Ishikawa (cell line): ENCODE measurements around the gene PACS1.

Experiments used
- CEBPB ChIP-seq: IDR thresholded peaks from 2 replicates; pipeline ENCODE4 v1.6.1; 2012
- CREB1 ChIP-seq: IDR thresholded peaks from 2 replicates; pipeline ENCODE4 v1.6.1; 2012; ENCODE audit warnings: low read depth
- EGR1 ChIP-seq: IDR thresholded peaks from 2 replicates; pipeline ENCODE4 v1.6.1; 2012
- EP300 ChIP-seq: IDR thresholded peaks from 2 replicates; pipeline ENCODE4 v1.6.1; 2012; ENCODE audit warnings: borderline replicate concordance
- FOXM1 ChIP-seq: IDR thresholded peaks from 2 replicates; pipeline ENCODE4 v1.6.1; 2012; ENCODE audit warnings: low read depth, borderline replicate concordance
- MAX ChIP-seq: IDR thresholded peaks from 2 replicates; pipeline ENCODE4 v1.6.1; 2012
- NFIC ChIP-seq: IDR thresholded peaks from 2 replicates; pipeline ENCODE4 v1.6.1; 2012
- RAD21 ChIP-seq: IDR thresholded peaks from 2 replicates; pipeline ENCODE4 v1.6.1; 2012; ENCODE audit warnings: low read depth
- REST ChIP-seq: IDR thresholded peaks from 2 replicates; pipeline ENCODE4 v1.6.1; 2012; ENCODE audit warnings: low read depth, mild to moderate bottlenecking
- TAF1 ChIP-seq: IDR thresholded peaks from 2 replicates; pipeline ENCODE4 v1.6.1; 2012; ENCODE audit warnings: low read depth, mild to moderate bottlenecking
- TCF12 ChIP-seq: IDR thresholded peaks from 2 replicates; pipeline ENCODE4 v1.6.1; 2012; ENCODE audit warnings: low read depth
- TEAD4 ChIP-seq: IDR thresholded peaks from 2 replicates; pipeline ENCODE4 v1.6.1; 2012
- YY1 ChIP-seq: IDR thresholded peaks from 2 replicates; pipeline ENCODE4 v1.6.1; 2012; ENCODE audit warnings: low read depth
- ZBTB7A ChIP-seq: IDR thresholded peaks from 2 replicates; pipeline ENCODE4 v1.6.1; 2012; ENCODE audit warnings: low read depth
- TF ChIP-seq, protein P1 (sequence below): IDR thresholded peaks from 2 replicates; pipeline ENCODE4 v1.6.1; 2012

The PACS1 gene

DNA sequence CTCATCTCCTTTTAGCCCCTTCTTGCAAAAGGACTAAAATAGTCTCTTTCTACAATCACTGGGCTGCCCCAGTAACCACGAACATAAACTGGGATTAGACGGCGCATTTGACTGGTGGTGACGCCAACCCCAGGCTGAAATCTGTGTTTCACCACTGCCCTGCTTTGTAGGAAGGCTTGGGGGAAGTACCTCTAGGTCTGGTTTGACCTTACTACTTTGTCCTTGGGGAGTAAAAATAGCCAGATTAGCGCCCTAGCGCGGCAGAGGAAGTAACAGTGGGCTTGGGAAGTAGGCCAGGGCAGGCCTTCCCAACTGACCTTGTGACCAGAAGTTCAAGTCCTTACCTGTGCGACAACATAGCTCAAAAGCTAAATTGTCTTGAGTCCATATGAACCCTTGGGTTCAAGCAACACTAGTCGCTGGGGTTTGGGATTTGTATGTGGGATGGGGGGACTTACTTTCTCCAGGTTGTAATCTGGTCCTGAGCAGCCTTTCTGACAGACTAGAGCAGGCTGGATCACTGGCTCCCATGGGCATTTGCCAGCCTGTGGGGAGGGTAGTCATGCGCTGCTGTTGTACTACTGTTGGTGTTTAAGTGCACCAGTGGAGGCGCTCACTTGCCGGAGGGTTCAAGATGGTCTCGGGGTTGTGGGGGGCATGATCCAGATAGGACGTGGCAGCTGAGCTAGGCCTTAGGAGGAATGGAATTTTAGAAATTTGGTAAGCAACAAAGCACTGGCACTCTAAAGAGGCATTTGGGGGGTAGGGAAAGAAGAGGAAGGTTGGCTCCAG lies 953 bp upstream of the PACS1 start:
- TF ChIP-seq NFIC, result no peak
- no peak for TF ChIP-seq ZBTB7A
- TF ChIP-seq REST, result no peak
- TF ChIP-seq CEBPB, result no peak
- TF ChIP-seq YY1, result no peak
- no peak for TF ChIP-seq TCF12
- no peak for TF ChIP-seq MAX
- TF ChIP-seq RAD21, result no peak
- TF ChIP-seq TEAD4, result no peak
- TF ChIP-seq TAF1, result no peak
- TF ChIP-seq, protein P1, sequence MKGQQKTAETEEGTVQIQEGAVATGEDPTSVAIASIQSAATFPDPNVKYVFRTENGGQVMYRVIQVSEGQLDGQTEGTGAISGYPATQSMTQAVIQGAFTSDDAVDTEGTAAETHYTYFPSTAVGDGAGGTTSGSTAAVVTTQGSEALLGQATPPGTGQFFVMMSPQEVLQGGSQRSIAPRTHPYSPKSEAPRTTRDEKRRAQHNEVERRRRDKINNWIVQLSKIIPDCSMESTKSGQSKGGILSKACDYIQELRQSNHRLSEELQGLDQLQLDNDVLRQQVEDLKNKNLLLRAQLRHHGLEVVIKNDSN, result no peak
- TF ChIP-seq EGR1, result no peak
- no peak for TF ChIP-seq FOXM1
- no peak for TF ChIP-seq EP300
- TF ChIP-seq CREB1, result no peak

GRCh38 chr11:66070604-66071380 lies 720 bp downstream of the PACS1 start:
- TF ChIP-seq CEBPB, result no peak
- TF ChIP-seq CREB1, result no peak
- no peak for TF ChIP-seq RAD21
- peak; percentile 40 for TF ChIP-seq ZBTB7A
- TF ChIP-seq EP300, result no peak
- no peak for TF ChIP-seq YY1
- TF ChIP-seq NFIC, result no peak
- no peak for TF ChIP-seq REST
- TF ChIP-seq, protein P1, result no peak
- no peak; the same call in 1 of the 2 replicates for TF ChIP-seq TCF12
- TF ChIP-seq TEAD4, result no peak
- TF ChIP-seq TAF1, result peak; percentile 31; the same call in 1 of the 2 replicates
- TF ChIP-seq EGR1, result no peak
- TF ChIP-seq FOXM1, result no peak
- TF ChIP-seq MAX, result peak; percentile 76

- no peak for TF ChIP-seq MAX
- no peak for TF ChIP-seq FOXM1
- no peak for TF ChIP-seq CEBPB
- TF ChIP-seq EGR1, result no peak
- TF ChIP-seq TCF12, result no peak
- no peak for TF ChIP-seq YY1
- no peak for TF ChIP-seq TAF1
- no peak for TF ChIP-seq TEAD4
- no peak for TF ChIP-seq ZBTB7A
- no peak for TF ChIP-seq CREB1
- TF ChIP-seq RAD21, result no peak
- TF ChIP-seq, protein P1, result no peak
Measured at GRCh38 chr11:66071381-66071801, 1.3 kb downstream of the PACS1 start.

DNA sequence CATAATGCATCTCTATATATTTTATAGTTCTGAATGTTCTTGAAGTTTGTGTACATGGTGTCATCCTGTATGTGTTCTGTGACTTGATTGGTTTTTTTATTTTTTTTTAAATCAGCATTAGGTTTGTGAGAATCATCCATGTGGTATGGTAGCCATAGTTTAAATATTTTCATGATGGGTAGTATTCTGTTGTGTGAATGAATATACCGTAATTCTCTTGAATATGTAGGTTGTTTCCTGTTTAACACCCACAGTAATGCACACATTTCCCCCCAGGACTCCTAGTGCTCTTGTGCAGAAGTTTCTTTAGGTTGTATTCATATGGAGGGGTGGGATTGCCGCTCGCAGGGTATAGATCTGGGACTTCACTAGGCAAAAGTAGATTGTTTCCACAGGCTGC lies 2.0 kb downstream of the PACS1 start:
- TF ChIP-seq ZBTB7A, result no peak
- TF ChIP-seq FOXM1, result no peak
- no peak for TF ChIP-seq RAD21
- no peak for TF ChIP-seq EGR1
- TF ChIP-seq TCF12, result no peak

DNA sequence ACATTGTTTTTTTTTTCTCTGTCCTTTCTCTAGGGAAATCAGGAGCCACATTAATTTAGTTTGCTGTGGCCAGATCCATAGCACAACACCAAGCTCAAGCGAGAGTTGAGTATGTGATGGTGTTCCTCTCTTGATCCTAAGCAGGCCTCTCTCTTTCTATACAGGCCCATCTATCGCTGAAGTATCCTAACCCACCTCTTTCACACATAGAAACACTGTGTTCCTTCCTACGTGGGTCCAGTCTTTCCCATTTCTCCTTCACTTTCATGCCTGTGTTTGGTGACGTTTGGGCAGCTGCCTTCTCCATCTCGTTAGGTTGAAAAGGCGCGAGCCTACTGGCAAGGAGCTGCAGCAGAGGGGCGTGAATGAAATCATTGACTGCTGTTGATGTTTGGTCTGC lies 2.4 kb downstream of the PACS1 start:
- TF ChIP-seq RAD21, result no peak
- no peak for TF ChIP-seq TCF12
- no peak for TF ChIP-seq FOXM1
- no peak for TF ChIP-seq YY1
